Activated CD4-positive, alpha-beta T cell treated with anti-CD3 and anti-CD28 coated beads, Interleukin-10, Interleukin-2, amounts not matched to agents 100 ng/mL and 50 ng/mL, durations not matched to agents 16 hours and 8 hours (primary cell): Measurements from ENCODE around the gene CEP97.
A peak's percentile ranks its signal among the peaks of the same experiment; 100 is the strongest.
"Not testable (repeated sequence)": the region's sequence is repeated elsewhere in the genome, so short reads cannot be mapped to it uniquely, and the experiment has no call there.

ENCODE experiments used
- DNase-seq: peaks from one replicate; pipeline ENCODE4 v3.0.0-alpha.2; 2020

The CEP97 gene, protein sequence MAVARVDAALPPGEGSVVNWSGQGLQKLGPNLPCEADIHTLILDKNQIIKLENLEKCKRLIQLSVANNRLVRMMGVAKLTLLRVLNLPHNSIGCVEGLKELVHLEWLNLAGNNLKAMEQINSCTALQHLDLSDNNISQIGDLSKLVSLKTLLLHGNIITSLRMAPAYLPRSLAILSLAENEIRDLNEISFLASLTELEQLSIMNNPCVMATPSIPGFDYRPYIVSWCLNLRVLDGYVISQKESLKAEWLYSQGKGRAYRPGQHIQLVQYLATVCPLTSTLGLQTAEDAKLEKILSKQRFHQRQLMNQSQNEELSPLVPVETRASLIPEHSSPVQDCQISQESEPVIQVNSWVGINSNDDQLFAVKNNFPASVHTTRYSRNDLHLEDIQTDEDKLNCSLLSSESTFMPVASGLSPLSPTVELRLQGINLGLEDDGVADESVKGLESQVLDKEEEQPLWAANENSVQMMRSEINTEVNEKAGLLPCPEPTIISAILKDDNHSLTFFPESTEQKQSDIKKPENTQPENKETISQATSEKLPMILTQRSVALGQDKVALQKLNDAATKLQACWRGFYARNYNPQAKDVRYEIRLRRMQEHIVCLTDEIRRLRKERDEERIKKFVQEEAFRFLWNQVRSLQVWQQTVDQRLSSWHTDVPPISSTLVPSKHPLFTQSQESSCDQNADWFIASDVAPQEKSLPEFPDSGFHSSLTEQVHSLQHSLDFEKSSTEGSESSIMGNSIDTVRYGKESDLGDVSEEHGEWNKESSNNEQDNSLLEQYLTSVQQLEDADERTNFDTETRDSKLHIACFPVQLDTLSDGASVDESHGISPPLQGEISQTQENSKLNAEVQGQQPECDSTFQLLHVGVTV

DNA sequence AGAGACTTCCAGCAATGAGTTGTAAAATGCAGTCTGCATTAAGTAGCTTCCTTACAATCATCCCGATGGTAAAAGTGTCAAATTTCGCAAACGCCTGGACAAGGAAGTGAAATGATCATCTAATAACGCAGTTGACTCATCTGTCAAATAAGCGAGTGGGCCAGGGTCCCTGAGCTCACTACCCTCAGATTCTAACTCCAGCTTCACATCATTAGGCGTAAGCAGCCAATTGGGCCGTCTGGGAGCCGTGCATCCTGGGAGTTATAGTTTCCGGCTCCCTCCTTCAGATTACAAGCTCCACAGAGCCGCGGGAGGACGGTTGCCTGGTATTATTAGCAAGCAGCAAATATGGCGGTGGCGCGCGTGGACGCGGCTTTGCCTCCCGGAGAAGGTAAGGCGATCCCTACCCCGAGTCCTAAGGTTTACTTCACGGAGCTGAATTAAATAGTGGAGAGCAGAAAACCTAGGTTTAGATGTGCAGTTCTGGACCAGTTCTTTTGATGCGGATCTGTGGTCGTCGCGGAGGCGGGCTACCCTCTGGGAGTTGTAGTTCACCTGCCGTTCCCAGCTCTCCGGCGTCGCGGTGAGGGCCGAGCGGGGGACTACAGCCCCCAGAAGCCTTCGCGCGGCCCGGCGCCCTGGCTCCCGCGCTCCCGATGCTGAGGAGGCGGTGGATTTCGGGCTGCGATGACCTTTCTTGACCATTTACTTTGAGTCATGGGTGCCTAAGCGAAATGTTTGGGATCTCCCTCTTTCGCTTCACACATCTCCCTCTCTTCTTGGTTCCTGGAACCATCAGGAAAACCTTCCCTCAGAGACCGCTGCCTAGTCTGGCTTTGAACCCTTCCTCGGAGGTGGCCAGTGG lies at the start of gene CEP97:
Gene CEP97, plus strand, starts transcription at position 286 of the 865 bp plus-strand sequence. Its CDS starts 63 bp downstream, at position 349.
- peak; percentile 94 for DNase-seq

DNA sequence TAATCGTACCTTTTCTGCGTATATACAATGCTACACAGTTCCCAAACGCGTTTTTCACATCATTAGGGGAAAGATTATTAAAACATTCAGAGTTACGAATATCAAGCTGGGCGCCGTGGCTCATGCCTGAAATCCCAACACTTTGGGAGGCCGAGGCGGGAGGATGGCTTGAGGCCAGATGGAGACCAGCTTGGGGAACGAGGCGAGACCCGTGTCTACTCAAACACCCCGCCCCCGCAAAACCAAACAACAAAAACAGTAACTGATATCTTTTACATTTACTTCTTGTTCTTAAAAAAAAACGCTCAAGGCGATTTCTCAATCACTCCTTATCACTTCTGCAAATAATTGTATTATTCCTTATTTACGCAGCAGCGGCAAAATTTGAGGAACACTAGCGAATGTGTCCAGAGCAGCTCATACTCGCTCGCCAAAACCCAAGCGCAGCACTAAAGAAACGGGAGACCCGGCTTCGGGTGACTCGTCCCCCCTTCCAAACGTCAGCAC lies 48.7 kb upstream of the CEP97 start:
- no peak for DNase-seq

DNA sequence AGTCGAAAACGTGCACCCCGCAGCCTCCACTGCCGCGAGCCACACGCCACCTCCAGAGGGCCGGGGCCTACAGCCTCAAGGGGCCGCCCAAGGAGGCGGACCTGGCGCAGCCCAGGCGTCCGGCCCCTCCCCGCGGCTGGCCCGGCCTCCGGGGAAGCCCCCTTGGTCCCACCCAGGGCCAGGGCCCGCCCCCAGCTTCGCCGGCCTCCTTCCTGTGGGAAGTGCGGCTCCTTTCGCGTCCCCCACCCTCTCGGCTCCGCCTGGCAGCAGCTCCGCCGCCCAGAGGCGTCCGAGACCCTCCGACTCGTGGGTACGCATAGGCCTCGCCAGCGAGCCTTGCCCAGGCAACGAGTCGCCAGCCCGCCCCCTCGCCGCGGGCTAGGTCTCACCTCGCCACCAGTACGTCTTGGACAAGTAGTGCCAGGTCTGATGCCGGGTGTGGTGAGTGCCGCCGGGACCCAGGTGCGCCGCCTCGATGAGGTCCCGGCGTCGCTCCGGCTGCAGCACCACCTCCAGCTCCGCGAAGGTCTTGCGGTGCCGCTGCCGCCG lies 48.1 kb upstream of the CEP97 start:
- DNase-seq: peak; percentile 98

DNA sequence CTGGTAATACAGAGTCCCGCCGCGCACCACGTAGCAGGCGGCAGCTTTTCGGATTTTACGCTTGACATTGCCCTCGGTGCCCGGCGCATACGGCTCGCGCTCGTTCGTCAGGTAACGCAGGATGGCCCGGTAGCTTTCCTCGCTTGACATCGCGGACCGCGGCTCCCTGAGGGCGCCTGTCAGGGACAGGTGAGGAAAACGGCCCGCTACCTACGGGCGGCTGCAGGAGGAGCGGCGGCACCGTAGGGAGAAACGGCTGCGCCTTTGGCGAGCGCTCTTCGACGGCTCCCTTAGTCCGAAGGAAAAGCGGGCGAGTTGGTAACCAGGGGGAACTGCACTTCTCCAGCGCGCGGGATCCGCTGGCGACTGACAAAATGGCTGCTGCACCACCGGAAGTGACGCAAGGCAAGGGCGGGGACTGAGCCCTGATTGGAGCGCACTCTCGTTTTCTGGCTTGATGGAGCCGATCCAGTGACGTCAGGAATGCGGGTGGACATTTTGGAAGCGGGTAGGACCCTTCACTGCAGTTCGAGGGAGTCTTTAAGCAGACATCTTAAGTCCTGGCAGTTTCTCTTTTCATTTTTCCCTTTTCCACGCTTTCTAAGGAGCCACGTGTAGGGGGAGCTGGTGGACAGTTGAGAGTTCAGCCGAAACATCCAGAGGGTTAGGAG lies 47.5 kb upstream of the CEP97 start, which contains the start of gene ZBTB11:
Gene ZBTB11, minus strand, starts transcription at position 368 of the 671 bp plus-strand sequence. Its CDS starts 218 bp downstream, at position 150.
- DNase-seq: peak; percentile 99

DNA sequence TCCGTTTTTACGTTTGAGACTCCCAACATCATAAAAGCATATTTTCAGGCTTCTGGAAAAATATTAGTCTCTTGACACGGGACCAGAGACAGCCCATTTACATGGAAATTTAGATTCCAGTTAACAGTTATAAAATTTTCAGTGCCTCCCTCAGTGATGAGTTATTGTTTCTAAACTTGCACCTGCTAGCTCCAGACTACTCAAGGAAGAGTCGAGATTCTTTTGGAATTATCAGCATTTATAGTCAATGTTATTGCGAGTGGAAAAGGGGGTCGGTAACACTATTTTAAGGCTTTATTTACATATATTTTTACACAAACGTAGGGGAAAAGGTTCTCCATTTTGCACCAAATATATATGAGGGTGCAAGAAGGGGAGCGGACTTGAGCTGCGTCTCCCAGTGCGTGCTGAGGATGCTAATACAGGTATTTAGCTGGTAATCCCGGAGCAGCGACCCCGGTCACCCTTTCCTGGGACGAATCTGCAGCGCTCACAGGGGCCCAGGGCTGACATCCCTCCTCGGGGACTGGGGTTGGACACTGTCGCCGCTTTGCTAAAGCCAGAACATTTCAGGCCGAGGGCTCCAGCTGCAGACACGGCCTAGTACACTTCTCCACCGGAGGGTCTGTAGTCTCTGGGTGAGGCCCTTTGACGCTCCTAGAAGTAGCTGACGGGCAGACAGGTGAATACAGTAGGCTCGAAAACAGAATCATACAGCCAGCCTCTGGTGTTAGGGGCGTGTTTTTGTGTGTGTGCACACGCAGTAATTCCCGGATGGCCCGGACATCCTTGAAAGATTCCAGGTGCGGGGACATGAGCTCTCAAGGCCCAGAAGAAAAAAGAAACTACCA lies 46.8 kb upstream of the CEP97 start:
- DNase-seq: no peak

DNA sequence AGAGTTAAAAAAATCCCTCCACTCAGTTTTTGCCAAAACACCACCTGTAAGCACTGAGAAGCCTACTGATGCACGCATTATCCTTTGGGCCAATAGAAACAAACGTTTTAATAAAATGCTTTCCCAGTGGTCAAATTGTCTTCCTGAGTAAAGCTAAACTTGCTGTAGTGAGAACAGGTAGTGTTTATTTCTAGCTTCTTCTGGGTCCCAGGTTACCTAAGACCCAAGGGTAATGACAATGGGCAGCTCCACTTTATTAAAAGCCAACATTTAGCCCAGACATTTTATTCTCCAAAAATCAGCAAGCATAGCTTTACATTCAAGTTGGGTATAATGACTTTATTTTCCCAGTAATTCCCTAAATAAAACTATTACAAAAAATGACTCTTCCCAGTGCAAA lies 45.6 kb upstream of the CEP97 start:
- DNase-seq: not testable (repeated sequence)

DNA sequence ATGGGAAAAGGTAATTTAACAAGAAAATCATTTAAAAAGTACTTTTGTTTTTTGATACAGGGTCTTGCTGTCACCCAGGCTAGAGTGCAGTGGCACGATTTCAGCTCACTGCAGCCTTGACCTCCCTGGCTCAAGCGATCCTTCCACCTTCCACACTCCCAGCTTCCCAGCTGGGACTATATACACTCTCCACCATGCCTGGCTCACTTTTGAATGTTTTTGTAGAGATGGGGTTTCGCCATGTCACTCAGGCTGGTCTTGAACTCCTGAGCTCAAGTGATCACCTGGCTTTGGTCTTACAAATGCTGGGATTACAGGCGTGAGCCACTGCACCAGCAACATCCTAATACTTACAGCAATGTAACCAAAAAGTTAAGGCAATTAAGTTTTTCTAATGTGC lies 43.9 kb upstream of the CEP97 start:
- DNase-seq: no peak

DNA sequence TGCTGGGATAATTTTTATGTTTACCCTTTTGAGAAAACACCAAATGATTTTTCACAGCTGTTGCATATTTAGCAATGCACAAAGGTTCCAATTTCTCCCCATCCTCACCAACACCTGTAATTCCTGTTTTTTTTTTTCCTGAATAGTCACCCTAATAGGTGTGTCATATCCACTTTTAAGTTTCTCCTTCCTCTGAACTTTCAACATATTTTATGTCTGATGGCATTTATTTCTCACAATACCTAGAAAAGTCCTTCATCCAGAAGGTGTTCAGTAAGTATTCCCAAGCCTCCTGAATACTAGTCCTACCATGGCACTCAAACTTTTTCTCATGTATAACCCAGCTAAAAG lies 39.4 kb upstream of the CEP97 start:
- no peak for DNase-seq

DNA sequence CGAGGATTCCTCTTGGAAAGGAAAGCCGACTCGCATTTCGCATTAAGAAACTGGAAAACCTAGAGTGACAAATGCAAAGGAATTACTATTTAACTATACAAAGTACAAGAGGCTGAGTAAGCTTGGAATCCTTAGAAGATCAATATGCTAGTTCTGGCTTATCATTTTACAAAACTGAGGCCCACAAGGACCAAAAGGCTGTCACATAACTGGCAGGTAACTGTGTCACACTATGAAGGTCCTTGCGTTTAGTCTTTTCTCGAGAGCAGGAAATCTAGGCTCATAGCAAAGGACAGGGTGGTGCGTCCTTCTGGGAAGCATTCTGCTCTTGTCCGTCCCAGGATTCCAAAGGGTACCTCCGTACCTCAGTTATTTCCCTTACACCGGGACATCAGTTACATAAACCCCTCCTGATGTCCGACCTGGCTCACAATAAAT lies 38.5 kb upstream of the CEP97 start:
- DNase-seq: peak; percentile 20

DNA sequence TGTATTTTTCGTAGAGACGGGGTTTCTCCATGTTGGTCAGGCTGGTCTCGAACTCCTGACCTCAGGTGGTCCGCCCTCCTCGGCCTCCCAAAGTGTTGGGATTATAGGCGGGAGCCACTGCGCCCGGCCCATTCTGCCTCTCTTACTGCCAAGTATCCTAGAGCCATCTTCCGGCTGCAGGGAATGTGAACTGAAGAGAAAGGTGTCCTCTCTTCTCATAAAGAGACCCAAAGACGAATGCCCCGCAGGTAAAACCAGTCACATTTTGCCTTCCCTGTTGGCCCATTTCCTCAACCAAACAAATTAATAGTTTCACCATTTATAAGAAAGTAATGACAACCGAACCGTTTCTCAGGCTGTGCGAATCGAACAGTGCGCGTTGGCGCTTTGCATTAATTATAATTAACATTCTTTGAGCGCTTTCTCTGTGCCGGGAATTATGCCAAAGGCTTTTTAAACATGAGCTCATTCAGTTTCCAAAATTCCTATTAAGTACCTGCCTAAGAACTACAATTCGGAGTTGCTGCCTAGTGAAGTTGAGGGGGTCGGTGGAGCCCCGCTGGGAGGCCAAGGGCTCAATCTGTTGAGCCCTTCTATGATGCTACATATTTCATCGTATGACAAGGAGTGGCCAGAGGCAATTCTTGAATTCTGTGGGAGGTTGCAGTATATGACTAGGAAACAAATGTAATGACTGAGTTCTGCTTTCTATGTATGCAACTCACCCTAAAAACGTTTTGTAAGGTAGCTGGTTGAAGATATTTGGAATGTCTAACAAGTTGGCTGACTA lies 37.1 kb upstream of the CEP97 start:
- no peak for DNase-seq

DNA sequence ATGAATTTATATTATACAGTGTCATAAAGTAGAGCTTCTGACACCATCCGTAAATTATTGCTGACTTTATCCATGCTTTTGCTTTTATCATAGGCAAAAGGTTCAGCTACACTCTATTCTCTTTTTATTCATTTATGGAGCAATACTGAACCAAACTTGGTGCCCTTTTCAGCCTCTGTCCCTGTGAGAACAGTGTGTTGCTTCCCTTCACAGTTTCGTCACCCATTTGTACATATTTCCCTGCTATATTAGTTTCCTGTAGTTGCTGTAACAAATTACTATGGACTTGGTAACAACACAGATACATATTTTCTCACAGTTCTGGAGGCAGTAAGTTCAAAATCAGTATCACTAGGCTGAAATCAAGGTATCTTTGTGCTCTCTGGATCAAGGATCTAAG lies 35.1 kb upstream of the CEP97 start:
- DNase-seq: no peak

DNA sequence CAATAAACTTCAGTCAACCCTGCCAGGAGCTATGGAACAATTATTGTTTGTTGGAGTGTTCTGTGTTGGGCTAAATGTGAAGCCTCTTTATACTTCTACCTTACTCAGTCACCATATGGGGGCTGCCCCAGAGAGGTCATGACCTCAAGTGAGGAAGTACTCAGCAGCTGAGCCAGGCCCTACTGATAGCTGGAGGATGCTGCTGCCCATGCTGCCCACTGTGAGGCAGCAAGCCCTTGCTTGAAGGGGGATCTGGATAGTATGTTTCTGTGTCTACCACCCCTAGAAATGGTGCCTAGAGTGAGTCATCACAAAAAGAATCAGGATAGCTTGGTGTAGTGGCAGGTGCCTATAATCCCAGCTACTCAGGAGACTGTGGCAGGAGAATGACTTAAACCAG lies 33.4 kb upstream of the CEP97 start:
- no peak for DNase-seq

DNA sequence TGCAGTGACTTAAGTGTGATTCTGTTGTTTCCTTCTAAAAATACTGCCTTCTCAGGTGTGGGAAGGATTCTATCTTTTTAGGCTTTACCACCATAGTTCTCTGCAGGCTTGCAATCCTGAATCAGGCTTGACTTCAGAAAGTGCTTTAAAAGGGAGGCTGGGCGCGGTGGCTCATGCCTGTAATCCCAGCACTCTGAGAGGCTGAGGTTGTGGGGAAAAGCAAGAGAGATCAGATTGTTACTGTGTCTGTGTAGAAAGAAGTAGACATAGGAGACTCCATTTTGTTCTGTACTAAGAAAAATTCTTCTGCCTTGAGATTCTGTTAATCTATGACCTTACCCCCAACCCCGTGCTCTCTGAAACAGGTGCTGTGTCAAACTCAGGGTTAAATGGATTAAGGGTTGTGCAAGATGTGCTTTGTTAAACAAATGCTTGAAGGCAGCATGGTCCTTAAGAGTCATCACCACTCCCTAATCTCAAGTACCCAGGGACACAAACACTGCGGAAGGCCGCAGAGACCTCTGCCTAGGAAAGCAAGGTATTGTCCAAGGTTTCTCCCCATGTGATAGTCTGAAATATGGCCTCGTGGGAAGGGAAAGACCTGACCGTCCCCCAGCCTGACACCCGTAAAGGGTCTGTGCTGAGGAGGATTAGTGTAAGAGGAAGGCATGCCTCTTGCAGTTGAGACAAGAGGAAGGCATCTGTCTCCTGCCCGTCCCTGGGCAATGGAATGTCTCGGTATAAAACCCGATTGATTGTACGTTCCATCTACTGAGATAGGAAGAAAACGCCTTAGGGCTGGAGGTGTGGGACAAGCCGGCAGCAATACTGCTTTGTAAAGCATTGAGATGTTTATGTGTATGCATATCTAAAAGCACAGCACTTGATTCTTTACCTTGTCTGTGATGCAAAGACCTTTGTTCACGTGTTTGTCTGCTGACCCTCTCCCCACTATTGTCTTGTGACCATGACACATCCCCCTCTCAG lies 32.4 kb upstream of the CEP97 start:
- not testable (repeated sequence) for DNase-seq

DNA sequence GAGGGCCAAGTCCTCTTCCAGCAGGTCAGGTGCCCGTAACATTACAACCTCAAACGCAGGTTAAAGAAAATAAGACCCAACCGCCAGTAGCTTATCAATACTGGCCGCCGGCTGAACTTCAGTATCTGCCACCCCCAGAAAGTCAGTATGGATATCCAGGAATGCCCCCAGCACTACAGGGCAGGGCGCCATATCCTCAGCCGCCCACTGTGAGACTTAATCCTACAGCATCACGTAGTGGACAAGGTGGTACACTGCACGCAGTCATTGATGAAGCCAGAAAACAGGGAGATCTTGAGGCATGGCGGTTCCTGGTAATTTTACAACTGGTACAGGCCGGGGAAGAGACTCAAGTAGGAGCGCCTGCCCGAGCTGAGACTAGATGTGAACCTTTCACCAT lies 30.9 kb upstream of the CEP97 start:
- DNase-seq: peak; percentile 46

DNA sequence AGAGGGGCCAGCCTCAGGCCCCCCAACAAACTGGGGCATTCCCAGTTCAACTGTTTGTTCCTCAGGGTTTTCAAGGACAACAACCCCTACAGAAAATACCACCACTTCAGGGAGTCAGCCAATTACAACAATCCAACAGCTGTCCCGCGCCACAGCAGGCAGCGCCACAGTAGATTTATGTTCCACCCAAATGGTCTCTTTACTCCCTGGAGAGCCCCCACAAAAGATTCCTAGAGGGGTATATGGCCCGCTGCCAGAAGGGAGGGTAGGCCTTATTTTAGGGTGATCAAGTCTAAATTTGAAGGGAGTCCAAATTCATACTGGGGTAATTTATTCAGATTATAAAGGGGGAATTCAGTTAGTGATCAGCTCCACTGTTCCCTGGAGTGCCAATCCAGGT lies 29.6 kb upstream of the CEP97 start:
- not testable (repeated sequence) for DNase-seq

DNA sequence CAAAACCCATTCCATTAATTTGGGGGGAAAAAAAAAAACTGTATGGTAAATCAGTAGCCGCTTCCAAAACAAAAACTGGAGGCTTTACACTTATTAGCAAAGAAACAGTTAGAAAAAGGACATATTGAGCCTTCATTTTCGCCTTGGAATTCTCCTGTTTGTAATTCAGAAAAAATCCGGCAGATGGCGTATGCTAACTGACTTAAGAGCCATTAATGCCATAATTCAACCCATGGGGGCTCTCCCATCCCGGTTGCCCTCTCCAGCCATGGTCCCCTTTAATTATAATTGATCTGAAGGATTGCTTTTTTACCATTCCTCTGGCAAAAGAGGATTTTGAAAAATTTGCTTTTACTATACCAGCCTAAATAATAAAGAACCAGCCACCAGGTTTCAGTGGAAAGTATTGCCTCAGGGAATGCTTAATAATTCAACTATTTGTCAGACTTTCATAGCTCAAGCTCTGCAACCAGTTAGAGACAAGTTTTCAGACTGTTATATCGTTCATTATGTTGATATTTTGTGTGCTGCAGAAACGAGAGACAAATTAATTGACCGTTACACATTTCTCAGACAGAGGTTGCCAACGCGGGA lies 28.5 kb upstream of the CEP97 start:
- DNase-seq: peak; percentile 67

DNA sequence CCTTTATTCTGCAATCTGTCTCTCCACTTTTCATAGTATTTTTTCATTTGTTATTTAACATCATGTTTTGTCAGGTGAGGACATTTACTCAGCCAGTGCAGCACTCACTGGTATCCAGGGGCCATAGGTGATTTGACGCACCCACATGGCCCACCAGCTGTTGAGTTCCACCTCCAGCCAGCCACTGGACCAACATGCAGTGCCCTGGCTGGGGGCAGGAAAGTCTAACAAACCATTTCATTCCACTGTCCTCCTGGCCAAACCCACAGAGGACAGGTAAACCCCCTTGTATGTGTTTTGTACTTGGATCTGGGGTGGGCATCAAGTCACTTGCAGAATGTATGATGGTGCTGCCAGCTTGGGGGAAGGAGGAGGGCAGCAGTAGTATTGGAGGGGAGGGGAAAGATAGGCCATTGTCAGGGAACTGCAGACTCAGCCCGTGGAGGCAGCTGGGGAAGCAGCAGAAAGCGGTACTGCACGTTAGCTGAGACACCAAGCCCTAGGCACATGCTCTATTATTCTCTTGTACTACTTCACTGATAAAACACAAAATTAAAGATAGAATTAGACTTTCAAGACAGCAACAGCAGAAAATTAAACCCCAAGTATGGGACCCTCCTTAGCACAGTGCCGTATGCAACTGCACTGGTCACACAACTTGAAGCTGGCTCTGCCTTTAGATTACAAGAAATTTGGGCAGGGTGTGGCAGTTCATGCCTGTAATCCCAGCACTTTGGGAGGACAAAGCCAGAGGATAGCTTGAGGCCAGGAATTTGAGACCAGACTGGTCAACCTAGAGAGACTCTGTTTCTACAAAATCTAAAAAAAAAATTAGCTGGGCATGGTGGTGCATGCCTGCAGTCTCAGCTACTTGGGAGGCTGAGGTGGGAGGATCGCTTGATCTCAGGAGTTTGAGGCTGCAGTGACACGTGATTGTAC lies 22.4 kb upstream of the CEP97 start:
- no peak for DNase-seq
